Renal pelvis (tissue), 12 donors: Measurements from ENCODE around the gene CASS4. TPM values are rescaled to one million over a fixed set of nuclear protein-coding genes. Genes with fewer than 3 reads are reported as not detected.
"Not testable (repeated sequence)": the region's sequence is repeated elsewhere in the genome, so short reads cannot be mapped to it uniquely, and the experiment has no call there.

Experiments
- DNase-seq: peaks from one replicate; pipeline ENCODE4 v3.0.0-alpha.2; 2013
- long read RNA-seq, 16 experiments: transcript quantifications; one replicate each; lab custom pipeline, GENCODE V29; 2026
- polyA plus RNA-seq, 3 donors: library from polyadenylated mRNA; unstranded; fragments of 120-200 nt; gene quantifications; one replicate each; pipeline ENCODE4 v1.2.1, GENCODE V29; 2013; ENCODE audit not compliant: insufficient read length in 3 of 3

Gene CASS4
- polyA plus RNA-seq: 1 to 10 TPM; 2.3 to 2.6 (median 2.5) TPM
- long read RNA-seq, donor 1: 0 reads
- long read RNA-seq, donor 2: 0 reads
- long read RNA-seq, donor 3, partial matches to known transcripts: 0 of 2 reads
- long read RNA-seq, donor 3, other reads (novel, unspliced or antisense): 0 of 2 reads
- long read RNA-seq, donor 4: 0 reads
- long read RNA-seq, donor 5: 0 reads
- long read RNA-seq, donor 6: 0 reads
- long read RNA-seq, donor 7, partial matches to known transcripts: 14 of 14 reads
- long read RNA-seq, donor 7, other reads (novel, unspliced or antisense): 0 of 14 reads
- long read RNA-seq, donor 8: 0 reads
- long read RNA-seq, donor 9: 0 reads
- long read RNA-seq, donor 10: 0 reads
- long read RNA-seq, donor 11: 0 reads
- long read RNA-seq, donor 12: 0 reads
- long read RNA-seq, donor 13: 0 reads
- long read RNA-seq, donor 14, partial matches to known transcripts: 0 of 2 reads
- long read RNA-seq, donor 14, other reads (novel, unspliced or antisense): 0 of 2 reads
- long read RNA-seq, donor 15, partial matches to known transcripts: 0 of 1 reads
- long read RNA-seq, donor 15, other reads (novel, unspliced or antisense): 0 of 1 reads
- long read RNA-seq, donor 16, partial matches to known transcripts: 0 of 1 reads
- long read RNA-seq, donor 16, other reads (novel, unspliced or antisense): 0 of 1 reads

GRCh38 chr20:56411759-56412472 lies at the start of gene CASS4:
Gene CASS4, plus strand, starts transcription at chr20:56412260. Its CDS starts 199 bp downstream, at chr20:56412459.
- peak; percentile 57 for DNase-seq

GRCh38 chr20:56362833-56363413 lies 49.1 kb upstream of the CASS4 start:
- no peak for DNase-seq

- no peak for DNase-seq
These were observed 48.6 kb upstream of the CASS4 start for GRCh38 chr20:56363491-56363890.

GRCh38 chr20:56368351-56369134 lies 43.5 kb upstream of the CASS4 start:
- no peak for DNase-seq

- no peak for DNase-seq
These were observed 42.9 kb upstream of the CASS4 start for GRCh38 chr20:56369179-56369578.

GRCh38 chr20:56371977-56372376 lies 40.1 kb upstream of the CASS4 start:
- no peak for DNase-seq

- DNase-seq: no peak
These were observed 39.2 kb upstream of the CASS4 start for GRCh38 chr20:56372850-56373249.

- no peak for DNase-seq
These were observed 38.1 kb upstream of the CASS4 start for GRCh38 chr20:56373942-56374341.

GRCh38 chr20:56376331-56376730 lies 35.7 kb upstream of the CASS4 start:
- no peak for DNase-seq

GRCh38 chr20:56378386-56378785 lies 33.7 kb upstream of the CASS4 start:
- DNase-seq: no peak

GRCh38 chr20:56380375-56380774 lies 31.7 kb upstream of the CASS4 start:
- no peak for DNase-seq

- no peak for DNase-seq
These were observed 30.6 kb upstream of the CASS4 start for GRCh38 chr20:56381501-56381900.

- DNase-seq: no peak
These were observed 29.4 kb upstream of the CASS4 start for GRCh38 chr20:56382696-56383095.

GRCh38 chr20:56383334-56383733 lies 28.7 kb upstream of the CASS4 start:
- no peak for DNase-seq

GRCh38 chr20:56385130-56385529 lies 26.9 kb upstream of the CASS4 start:
- no peak for DNase-seq

GRCh38 chr20:56386219-56386618 lies 25.8 kb upstream of the CASS4 start:
- DNase-seq: no peak

GRCh38 chr20:56388882-56389281 lies 23.2 kb upstream of the CASS4 start:
- DNase-seq: no peak

- DNase-seq: no peak
These were observed 22.3 kb upstream of the CASS4 start for GRCh38 chr20:56389807-56390206.

- DNase-seq: not testable (repeated sequence)
These were observed 21.7 kb upstream of the CASS4 start for GRCh38 chr20:56390396-56390795.

- no peak for DNase-seq
These were observed 21.0 kb upstream of the CASS4 start for GRCh38 chr20:56391037-56391436.

GRCh38 chr20:56391596-56392131 lies 20.4 kb upstream of the CASS4 start:
- no peak for DNase-seq
